ENCODE measurements around the gene TCHH.
"Not testable (repeated sequence)": the region's sequence is repeated elsewhere in the genome, so short reads cannot be mapped to it uniquely, and the experiment has no call there.

The TCHH gene

DNA sequence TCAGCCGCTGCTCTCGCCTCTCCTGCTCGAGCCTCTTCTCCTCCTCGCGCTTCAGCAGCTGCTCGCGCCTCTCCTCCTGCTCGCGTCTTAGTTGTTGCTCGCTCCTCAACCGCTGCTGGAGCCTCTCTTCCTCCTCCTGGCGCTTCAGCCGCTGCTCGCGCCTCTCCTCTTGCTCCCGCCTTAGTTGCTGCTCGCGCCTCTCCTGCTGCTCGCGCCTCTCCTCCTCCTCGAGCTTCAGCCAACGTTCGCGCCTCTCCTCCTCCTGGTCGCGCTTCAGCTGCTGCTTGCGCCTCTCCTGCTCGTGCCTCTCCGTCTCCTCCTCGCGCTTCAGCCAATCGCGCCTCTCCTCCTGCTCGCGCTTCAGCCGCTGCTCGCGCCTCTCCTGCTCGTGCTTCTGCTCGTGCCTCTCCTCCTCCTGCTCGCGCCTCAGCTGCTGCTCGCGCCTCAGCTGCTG lies 3.7 kb downstream of the TCHH start:
- no peak for DNase-seq (ENCODE audit: low read depth in 2 of 2, low spot score in 1 of 2)

DNA sequence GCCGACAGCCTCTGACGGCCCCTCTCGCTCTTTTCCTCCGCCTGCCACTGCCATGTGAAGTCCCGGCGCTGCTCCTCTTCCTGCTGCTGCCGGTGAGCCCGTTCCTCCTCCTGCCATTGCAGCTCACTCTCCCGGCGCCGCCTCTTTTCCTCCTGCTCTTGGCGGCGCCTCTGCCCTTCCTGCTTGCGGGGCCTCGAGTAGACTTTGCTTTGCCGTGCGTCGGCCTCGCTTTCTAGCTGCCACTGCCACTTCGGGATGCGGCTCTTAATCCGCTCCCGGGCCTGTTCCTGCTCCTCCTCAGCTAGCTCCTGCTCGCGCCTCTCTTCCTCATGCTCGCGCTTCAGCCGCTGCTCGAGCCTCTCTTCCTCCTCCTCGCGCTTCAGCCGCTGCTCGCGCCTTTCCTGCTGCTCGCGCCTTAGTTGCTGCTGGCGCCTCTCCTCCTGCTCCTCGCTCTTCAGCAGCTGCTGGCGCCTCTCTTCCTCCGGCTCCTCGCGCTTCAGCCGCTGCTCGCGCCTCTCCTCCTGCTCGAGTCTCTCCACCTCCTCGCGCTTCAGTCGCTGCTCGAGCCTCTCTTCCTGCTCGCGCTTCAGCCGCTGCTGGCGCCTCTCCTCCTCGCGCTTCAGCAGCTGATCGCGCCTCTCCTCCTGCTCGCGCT lies 4.3 kb downstream of the TCHH start:
- no peak for DNase-seq (ENCODE audit: low read depth in 2 of 2, low spot score in 1 of 2)

DNA sequence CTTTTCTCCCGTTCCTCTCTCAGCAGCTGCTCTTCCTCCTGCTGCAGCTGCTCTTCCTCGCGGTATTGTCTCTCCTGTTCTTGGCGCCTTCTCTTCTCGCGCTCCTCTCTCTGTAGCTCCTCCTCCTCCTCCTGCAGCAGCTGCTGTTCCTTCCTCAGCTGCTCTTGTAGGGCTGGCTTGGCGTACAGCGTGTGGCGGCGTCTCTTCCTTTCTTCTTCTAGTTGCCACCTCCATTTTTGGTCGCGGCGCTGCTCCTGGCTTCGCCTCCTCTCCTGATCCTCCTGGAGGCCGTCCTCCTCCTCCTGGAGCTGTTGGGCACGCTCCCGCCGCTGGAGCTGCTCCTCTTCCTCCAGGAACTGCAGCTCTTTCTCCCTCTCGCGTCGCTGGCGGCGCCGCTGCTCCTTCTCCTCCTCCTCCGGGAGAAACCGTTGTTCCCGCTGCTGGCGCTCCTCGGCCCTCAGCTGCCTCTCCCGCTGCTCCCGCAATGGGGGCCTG lies 4.8 kb downstream of the TCHH start:
- DNase-seq (ENCODE audit: low read depth in 2 of 2, low spot score in 1 of 2), result no peak

GRCh38 chr1:152109998-152110294 lies 5.3 kb downstream of the TCHH start:
- DNase-seq (ENCODE audit: low read depth in 2 of 2, low spot score in 1 of 2), result no peak

DNA sequence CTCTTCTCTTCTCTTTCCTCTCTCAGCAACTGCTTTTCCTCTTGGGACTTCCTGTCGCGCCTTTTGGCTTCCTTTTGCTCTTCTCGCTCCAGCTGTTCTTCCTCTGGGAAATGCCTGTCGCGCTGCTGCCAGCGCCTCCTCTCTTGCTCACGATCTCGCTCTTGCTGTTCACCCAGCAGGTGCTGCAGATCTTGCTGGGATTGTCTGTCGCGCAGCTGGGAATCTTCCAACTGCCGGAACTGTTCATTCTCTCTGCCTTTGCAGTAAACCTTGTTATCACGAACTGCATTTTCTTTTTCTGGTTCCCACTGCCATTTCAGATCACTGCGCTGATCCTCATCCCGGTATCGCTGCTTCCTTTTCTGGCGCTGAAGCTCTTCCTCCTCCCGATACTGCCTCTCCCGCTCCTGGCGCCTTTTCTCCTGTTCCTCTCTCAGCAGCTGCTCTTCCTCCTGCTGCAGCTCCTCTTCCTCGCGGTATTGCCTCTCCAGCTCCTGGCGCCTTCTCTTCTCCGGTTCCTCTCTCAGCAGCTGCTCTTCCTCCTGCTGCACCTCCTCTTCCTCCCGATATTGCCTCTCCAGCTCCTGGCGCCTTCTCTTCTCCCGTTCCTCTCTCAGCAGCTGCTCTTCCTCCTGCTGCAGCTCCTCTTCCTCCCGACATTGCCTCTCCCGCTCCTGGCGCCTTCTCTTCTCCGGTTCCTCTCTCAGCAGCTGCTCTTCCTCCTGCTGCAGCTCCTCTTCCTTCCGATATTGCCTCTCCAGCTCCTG lies 5.8 kb downstream of the TCHH start:
- no peak for DNase-seq (ENCODE audit: low read depth in 2 of 2, low spot score in 1 of 2)

GRCh38 chr1:152108882-152109222 lies 6.4 kb downstream of the TCHH start:
- DNase-seq (ENCODE audit: low read depth in 2 of 2, low spot score in 1 of 2), result no peak

DNA sequence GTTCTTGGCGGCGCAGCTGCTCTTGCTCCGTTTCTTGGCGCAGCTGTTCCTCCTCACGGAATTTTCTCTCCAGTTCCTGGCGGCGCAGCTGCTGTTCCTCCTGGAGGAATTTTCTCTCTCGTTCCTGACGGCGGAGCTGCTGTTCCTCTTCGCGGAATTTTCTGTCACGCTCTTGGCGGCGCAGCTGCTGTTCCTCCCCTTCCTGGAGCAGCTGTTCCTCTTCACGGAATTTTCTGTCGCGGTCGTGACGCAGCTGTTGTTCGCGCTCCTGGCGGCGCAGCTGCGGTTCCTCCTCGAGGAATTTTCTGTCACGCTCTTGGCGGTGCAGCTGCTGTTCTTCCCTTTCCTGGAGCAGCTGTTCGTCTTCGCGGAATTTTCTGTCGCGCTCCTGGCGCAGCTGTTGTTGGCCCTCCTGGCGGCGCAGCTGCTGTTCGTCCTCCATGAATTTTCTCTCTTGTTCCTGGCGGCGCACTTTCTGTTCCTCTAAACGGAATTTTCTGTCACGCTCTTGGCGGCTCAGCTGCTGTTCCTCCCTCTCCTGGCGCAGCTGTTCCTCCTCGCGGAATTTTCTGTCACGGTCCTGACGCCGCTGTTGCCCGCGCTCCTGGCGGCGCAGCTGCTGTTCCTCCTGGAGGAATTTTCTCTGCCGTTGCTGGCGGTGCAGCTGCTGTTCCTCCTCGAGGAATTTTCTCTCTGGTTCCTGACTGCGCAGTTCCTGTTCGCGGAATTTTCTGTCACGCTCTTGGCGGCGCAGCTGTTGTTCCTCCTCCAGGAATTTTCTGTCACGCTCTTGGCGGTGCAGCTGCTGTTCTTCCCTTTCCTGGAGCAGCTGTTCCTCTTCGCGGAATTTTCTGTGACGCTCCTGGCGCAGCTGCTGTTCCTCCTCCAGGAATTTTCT lies 7.0 kb downstream of the TCHH start:
- DNase-seq (ENCODE audit: low read depth in 2 of 2, low spot score in 1 of 2), result no peak

- DNase-seq (ENCODE audit: low read depth in 2 of 2, low spot score in 1 of 2), result no peak
Observed at GRCh38 chr1:152107031-152107983, 7.9 kb downstream of the TCHH start.

- DNase-seq (ENCODE audit: low read depth in 2 of 2, low spot score in 1 of 2), result no peak
Observed at GRCh38 chr1:152104854-152105253, 10.4 kb downstream of the TCHH start.

GRCh38 chr1:152096931-152097330 lies 18.3 kb downstream of the TCHH start:
- DNase-seq (ENCODE audit: low read depth in 2 of 2, low spot score in 1 of 2), result no peak

- DNase-seq (ENCODE audit: low read depth in 2 of 2, low spot score in 1 of 2), result no peak
Observed at GRCh38 chr1:152089014-152089674, 26.1 kb downstream of the TCHH start, which contains the start of gene TCHHL1. Gene TCHHL1, minus strand, starts transcription at chr1:152089064. Its CDS starts 921 bp downstream, at chr1:152088143.

DNA sequence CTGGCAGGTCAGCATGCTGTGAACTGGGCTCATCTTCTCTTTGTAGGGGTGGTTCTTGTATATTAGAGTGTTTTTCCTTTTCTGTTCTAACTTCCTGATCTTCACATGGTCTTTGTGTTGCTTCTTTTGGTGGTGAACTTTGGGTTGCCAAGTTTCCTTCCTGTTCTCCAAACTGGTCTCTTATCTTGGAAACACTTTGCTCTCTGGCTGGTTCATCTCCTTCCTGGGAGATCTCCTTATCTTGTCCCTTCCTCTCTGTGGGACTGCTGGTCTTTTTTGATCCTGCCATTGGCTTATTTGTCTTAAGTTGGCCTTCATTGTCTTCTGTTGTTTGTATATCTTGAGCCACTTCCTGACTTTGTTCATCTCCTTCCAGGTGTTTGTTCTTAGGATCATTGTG lies 28.5 kb downstream of the TCHH start:
- no peak for DNase-seq (ENCODE audit: low read depth in 2 of 2, low spot score in 1 of 2)

DNA sequence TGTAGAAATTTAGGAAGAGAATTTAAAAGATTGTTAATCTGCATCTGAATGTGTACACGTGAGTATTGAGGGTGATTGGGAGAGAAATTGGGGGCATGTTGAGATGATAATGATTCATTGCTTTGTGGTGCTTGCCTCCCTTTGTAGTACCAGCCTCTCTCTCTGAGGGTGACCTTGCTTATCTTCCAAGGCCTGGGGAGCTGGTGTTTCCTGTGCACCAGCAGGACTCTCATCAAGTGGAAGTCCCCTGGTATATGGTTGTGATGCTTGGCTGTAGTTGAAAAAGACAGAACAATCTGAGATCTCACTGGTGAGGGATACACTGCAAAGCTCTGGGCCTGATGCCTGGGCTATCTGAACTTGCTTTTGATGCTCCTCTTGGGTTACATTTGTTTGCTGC lies 30.4 kb downstream of the TCHH start:
- no peak for DNase-seq (ENCODE audit: low read depth in 2 of 2, low spot score in 1 of 2)

- not testable (repeated sequence) for DNase-seq (ENCODE audit: low read depth in 2 of 2, low spot score in 1 of 2)
Observed at GRCh38 chr1:152081026-152081425, 34.2 kb downstream of the TCHH start.

GRCh38 chr1:152080494-152080893 lies 34.8 kb downstream of the TCHH start:
- DNase-seq (ENCODE audit: low read depth in 2 of 2, low spot score in 1 of 2), result not testable (repeated sequence)

- no peak for DNase-seq (ENCODE audit: low read depth in 2 of 2, low spot score in 1 of 2)
Observed at GRCh38 chr1:152078831-152079441, 36.3 kb downstream of the TCHH start.

GRCh38 chr1:152072311-152072710 lies 42.9 kb downstream of the TCHH start:
- DNase-seq (ENCODE audit: low read depth in 2 of 2, low spot score in 1 of 2), result no peak

DNA sequence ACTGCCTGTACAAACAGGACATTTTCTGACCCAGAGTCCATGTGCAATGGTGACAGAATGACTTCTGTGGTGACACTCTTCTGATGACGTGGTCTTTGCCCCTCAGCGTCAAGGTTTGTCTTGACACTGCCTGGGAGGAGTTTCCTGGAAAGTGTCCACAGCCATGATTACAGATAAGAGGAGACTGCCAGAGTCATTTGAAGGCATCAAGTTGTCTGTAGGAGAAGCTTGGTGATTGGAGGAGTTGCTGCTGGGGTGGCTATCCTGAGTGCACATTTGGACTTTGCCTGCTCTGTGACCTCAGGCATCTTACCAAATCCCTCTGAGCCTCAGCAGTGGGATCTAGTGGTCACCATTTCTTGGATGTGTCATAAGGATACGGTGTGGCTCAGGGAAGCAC lies 44.1 kb downstream of the TCHH start:
- no peak for DNase-seq (ENCODE audit: low read depth in 2 of 2, low spot score in 1 of 2)

DNA sequence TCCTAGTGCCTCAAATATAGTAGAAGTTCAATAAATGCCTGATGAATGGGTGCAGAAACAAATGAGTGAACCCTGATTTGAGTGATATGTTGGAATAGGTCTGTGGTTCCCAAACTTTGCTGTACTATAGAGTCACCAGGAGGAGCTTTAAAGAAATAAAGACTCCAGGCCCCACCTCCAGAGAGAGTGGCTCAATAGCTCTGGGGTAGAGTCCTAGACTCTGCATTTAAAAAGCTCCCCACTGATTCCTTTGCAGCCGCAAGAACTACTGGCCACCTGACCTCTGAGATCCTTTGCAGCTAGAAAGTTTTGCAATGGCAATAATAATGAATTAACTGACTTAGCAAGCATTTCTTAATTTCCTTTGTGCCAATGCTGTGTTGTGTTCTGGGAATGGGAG lies 47.3 kb downstream of the TCHH start:
- DNase-seq (ENCODE audit: low read depth in 2 of 2, low spot score in 1 of 2), result no peak

GRCh38 chr1:152067150-152067549 lies 48.1 kb downstream of the TCHH start:
- DNase-seq (ENCODE audit: low read depth in 2 of 2, low spot score in 1 of 2), result no peak
